SK-N-SH (cell line): Measurements from ENCODE around the gene TSSK6. TPM values are rescaled to one million over a fixed set of nuclear protein-coding genes. Genes with fewer than 3 reads are reported as not detected.

Experiments
- CTCF ChIA-PET: fragments of 300-600, 350-600 bp; formaldehyde crosslinking; extraction: SDS; loops from one replicate; lab custom pipeline; 2021; lab: Yijun Ruan, JAX
- POLR2A ChIA-PET: fragments of 350-600 bp; sonication (Branson Sonifier 250); formaldehyde crosslinking; extraction: SDS; loops from one replicate; lab custom pipeline; 2020; ENCODE audit warnings: antibody characterized with exemption, inconsistent platforms; lab: Yijun Ruan, JAX
- DNase-seq: peaks from one replicate; pipeline ENCODE4 v3.0.0; 2012
- H2AFZ ChIP-seq: fragments of 200-600 bp; sonication (generic); 2 replicates; pipeline ENCODE4 v1.8.1; 2016; ENCODE audit warnings: antibody characterized with exemption, mild to moderate bottlenecking, low read depth
- H3F3A ChIP-seq: fragments of 200-600 bp; sonication (generic); replicated peaks from 2 replicates; pipeline ENCODE3; 2016; ENCODE audit warnings: antibody characterized with exemption, mild to moderate bottlenecking; ENCODE audit not compliant: insufficient read depth
- H3K27ac ChIP-seq, 2 experiments: fragments of 200-500 bp in 1 of 2; fragments of 200-600 bp in 1 of 2; sonication (Bioruptor generic) in 1 of 2; sonication (generic), shearing (Covaris generic) in 1 of 2; 2 replicates each; pipeline versions ENCODE4 v1.5.1 to v1.6.1; 2014 to 2016; ENCODE audit warnings: low read depth in 2 of 2, inconsistent platforms in 1 of 2, low read length in 1 of 2, mild to moderate bottlenecking in 1 of 2, mixed read lengths in 1 of 2
- H3K27me3 ChIP-seq: fragments of 200-600 bp; sonication (generic), shearing (Covaris generic); 2 replicates; pipeline ENCODE4 v1.6.1; 2016; ENCODE audit warnings: mixed run types; ENCODE audit not compliant: insufficient read depth
- H3K36me3 ChIP-seq, 2 experiments: fragments of 200-500 bp in 1 of 2; fragments of 200-600 bp in 1 of 2; sonication (Bioruptor generic) in 1 of 2; sonication (generic) in 1 of 2; replicated peaks in 1 of 2; 2 replicates each; pipeline versions ENCODE3 to v1.5.1; 2014 to 2016; ENCODE audit warnings: low read length in 1 of 2, mild to moderate bottlenecking in 1 of 2; ENCODE audit not compliant: insufficient read depth in 2 of 2, control insufficient read depth in 1 of 2
- H3K4me1 ChIP-seq, 2 experiments: fragments of 200-500 bp in 1 of 2; fragments of 200-600 bp in 1 of 2; sonication (Bioruptor generic) in 1 of 2; sonication (generic), shearing (Covaris generic) in 1 of 2; 2 replicates each; pipeline versions ENCODE4 v1.5.1 to v1.6.1; 2014 to 2016; ENCODE audit warnings: low read depth in 1 of 2, low read length in 1 of 2, mixed run types in 1 of 2; ENCODE audit not compliant: insufficient read depth in 2 of 2, control insufficient read depth in 1 of 2
- H3K4me2 ChIP-seq: fragments of 200-600 bp; sonication (generic), shearing (Covaris generic); 2 replicates; pipeline ENCODE4 v1.6.1; 2017; ENCODE audit warnings: mixed run types
- H3K4me3 ChIP-seq, 2 experiments: fragments of 200-500 bp in 1 of 2; fragments of 200-600 bp in 1 of 2; sonication (Bioruptor generic) in 1 of 2; sonication (generic), shearing (Covaris generic) in 1 of 2; 2 replicates each; pipeline versions ENCODE4 v1.5.1 to v1.8.1; 2014 to 2016; ENCODE audit warnings: low read depth in 2 of 2, inconsistent platforms in 1 of 2, low read length in 1 of 2, mild to moderate bottlenecking in 1 of 2, mixed read lengths in 1 of 2, moderate library complexity in 1 of 2
- H3K79me2 ChIP-seq: fragments of 200-600 bp; sonication (generic); 2 replicates; pipeline ENCODE4 v1.8.1; 2017; ENCODE audit warnings: mild to moderate bottlenecking; ENCODE audit not compliant: insufficient read depth
- H3K9ac ChIP-seq: fragments of 200-600 bp; sonication (generic); 2 replicates; pipeline ENCODE4 v1.6.1; 2017; ENCODE audit warnings: mixed run types
- H3K9me2 ChIP-seq: fragments of 200-600 bp; sonication (generic); 2 replicates; pipeline ENCODE4 v1.6.1; 2017; ENCODE audit warnings: mixed run types
- H3K9me3 ChIP-seq: fragments of 200-600 bp; sonication (generic); 2 replicates; pipeline ENCODE4 v1.6.1; 2017; ENCODE audit warnings: mixed run types, mild to moderate bottlenecking, moderate library complexity
- H4K20me1 ChIP-seq: fragments of 200-600 bp; sonication (generic); 2 replicates; pipeline ENCODE4 v1.6.1; 2017; ENCODE audit warnings: mild to moderate bottlenecking, mixed run types; ENCODE audit not compliant: insufficient read depth
- CHD2 ChIP-seq: fragments of 150-350 bp; IDR thresholded peaks from 2 replicates; pipeline ENCODE4 v1.6.1; 2018; ENCODE audit warnings: low read length; ENCODE audit not compliant: partially characterized antibody
- CTCF ChIP-seq: fragments of 200-600 bp; sonication (generic); IDR thresholded peaks from 2 replicates; pipeline ENCODE4 v1.6.1; 2017; ENCODE audit warnings: antibody characterized with exemption, mild to moderate bottlenecking, moderate library complexity
- ELF1 ChIP-seq: IDR thresholded peaks from 2 replicates; pipeline ENCODE4 v1.4.0; 2012
- FOXM1 ChIP-seq: IDR thresholded peaks from 2 replicates; pipeline ENCODE4 v1.4.0; 2012; ENCODE audit warnings: low read depth, mild to moderate bottlenecking
- GATA2 ChIP-seq: sonication (generic); formaldehyde crosslinking; IDR thresholded peaks from 2 replicates; pipeline ENCODE4 v1.5.0; 2020; ENCODE audit warnings: mild to moderate bottlenecking, missing genetic modification reagents
- JUND ChIP-seq: IDR thresholded peaks from 2 replicates; pipeline ENCODE4 v1.4.0; 2012
- MEF2A ChIP-seq: IDR thresholded peaks from 2 replicates; pipeline ENCODE4 v1.4.0; 2012; ENCODE audit warnings: low read depth, borderline replicate concordance
- NFIC ChIP-seq: IDR thresholded peaks from 2 replicates; pipeline ENCODE4 v1.4.0; 2012; ENCODE audit warnings: borderline replicate concordance
- NRF1 ChIP-seq: IDR thresholded peaks from 2 replicates; pipeline ENCODE4 v1.6.1; 2012; ENCODE audit warnings: low read depth, mild to moderate bottlenecking, low read length
- RAD21 ChIP-seq: IDR thresholded peaks from 2 replicates; pipeline ENCODE4 v1.6.1; 2012; ENCODE audit warnings: mild to moderate bottlenecking, low read length
- RCOR1 ChIP-seq: fragments of 150-350 bp; IDR thresholded peaks from 2 replicates; pipeline ENCODE4 v1.6.1; 2017; ENCODE audit warnings: antibody characterized with exemption, low read length
- RXRA ChIP-seq: IDR thresholded peaks from 2 replicates; pipeline ENCODE4 v1.4.0; 2012; ENCODE audit warnings: low read depth, mild to moderate bottlenecking, borderline replicate concordance
- SIN3A ChIP-seq: IDR thresholded peaks from 2 replicates; pipeline ENCODE4 v1.6.1; 2012; ENCODE audit warnings: low read depth, mild to moderate bottlenecking, low read length, moderate library complexity, borderline replicate concordance
- TCF12 ChIP-seq: IDR thresholded peaks from 2 replicates; pipeline ENCODE4 v1.4.0; 2012
- TEAD4 ChIP-seq: IDR thresholded peaks from 2 replicates; pipeline ENCODE4 v1.4.0; 2012; ENCODE audit warnings: mild to moderate bottlenecking, borderline replicate concordance; ENCODE audit not compliant: insufficient read depth
- USF1 ChIP-seq: IDR thresholded peaks from 2 replicates; pipeline ENCODE4 v1.4.0; 2012; ENCODE audit warnings: low read depth, borderline replicate concordance
- WGBS: methylation state at CpG from one replicate; pipeline ENCODE4 v1.1.6; 2017; ENCODE audit warnings: low lambda C conversion rate; 5-methylcytosine and 5-hydroxymethylcytosine counted together
- polyA plus RNA-seq, 3 experiments: library from polyadenylated mRNA; depleted of rRNA; stranded (reverse); fragments of >200 nt; gene quantifications; 2 replicates each; pipeline ENCODE4 v1.2.3, GENCODE V29; 2012
- TF ChIP-seq, protein P1 (sequence below): fragments of 150-350 bp; IDR thresholded peaks from 2 replicates; pipeline ENCODE4 v1.6.1; 2017; ENCODE audit warnings: antibody characterized with exemption, low read length, low read depth, borderline replicate concordance
- TF ChIP-seq, protein P2 (sequence below): fragments of 150-350 bp; IDR thresholded peaks from 2 replicates; pipeline ENCODE4 v1.6.1; 2016; ENCODE audit warnings: mild to moderate bottlenecking, low read depth, low read length

The TSSK6 gene
- polyA plus RNA-seq, 1 of the 3 experiments (the other 2 are of a cell fraction) = 3.1 TPM

GRCh38 chr19:19550485-19550929 lies 35.2 kb upstream of the TSSK6 start:
- Histone ChIP-seq H3K27me3 (no peaks in the 10 kb centered on the region), H3K4me3 (no peak overlapping the region), H3K4me2 (no peak overlapping the region), H3K9ac (no peak overlapping the region), H3K27ac (no peak overlapping the region)
- TF ChIP-seq JUND (no peak), ELF1 (no peak), RCOR1 (no peak), RXRA (no peak), USF1 (no peak), NFIC (no peak), GATA2 (no peak), RAD21 (no peak), SIN3A (no peak), NRF1 (no peak), MEF2A (no peak), CTCF (no peak), FOXM1 (no peak), TEAD4 (no peak)
- TF ChIP-seq, protein P1, sequence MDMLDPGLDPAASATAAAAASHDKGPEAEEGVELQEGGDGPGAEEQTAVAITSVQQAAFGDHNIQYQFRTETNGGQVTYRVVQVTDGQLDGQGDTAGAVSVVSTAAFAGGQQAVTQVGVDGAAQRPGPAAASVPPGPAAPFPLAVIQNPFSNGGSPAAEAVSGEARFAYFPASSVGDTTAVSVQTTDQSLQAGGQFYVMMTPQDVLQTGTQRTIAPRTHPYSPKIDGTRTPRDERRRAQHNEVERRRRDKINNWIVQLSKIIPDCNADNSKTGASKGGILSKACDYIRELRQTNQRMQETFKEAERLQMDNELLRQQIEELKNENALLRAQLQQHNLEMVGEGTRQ = no peak
- TF ChIP-seq, all 33 proteins: peak for 0
- Histone ChIP-seq H3K79me2 (no peaks in the 10 kb centered on the region), H3K9me3 (no peaks in the 10 kb centered on the region), H3K36me3 (no peaks in the 10 kb centered on the region), H2AFZ (no peak overlapping the region), H3K4me1 (peaks cover 0 to 13% of the 10 kb centered on the region in 2 experiments; a peak in 1 of 4 replicates), H3F3A (no peaks in the 10 kb centered on the region), H4K20me1 (no peaks in the 10 kb centered on the region), H3K9me2 (no peaks in the 10 kb centered on the region)
- DNase-seq = no peak
- no CpG with 5 or more reads among the region's 8 CpGs for WGBS
- POLR2A ChIA-PET = no interaction called here
- CTCF ChIA-PET = interaction anchor here (2.3 to 15.7 kb wide), 4 partner anchors 10 to 94 kb away, joined by 5 to 258 read pairs (median 42); partner anchors contain the start of genes CILP2, GMIP and YJEFN3

DNA sequence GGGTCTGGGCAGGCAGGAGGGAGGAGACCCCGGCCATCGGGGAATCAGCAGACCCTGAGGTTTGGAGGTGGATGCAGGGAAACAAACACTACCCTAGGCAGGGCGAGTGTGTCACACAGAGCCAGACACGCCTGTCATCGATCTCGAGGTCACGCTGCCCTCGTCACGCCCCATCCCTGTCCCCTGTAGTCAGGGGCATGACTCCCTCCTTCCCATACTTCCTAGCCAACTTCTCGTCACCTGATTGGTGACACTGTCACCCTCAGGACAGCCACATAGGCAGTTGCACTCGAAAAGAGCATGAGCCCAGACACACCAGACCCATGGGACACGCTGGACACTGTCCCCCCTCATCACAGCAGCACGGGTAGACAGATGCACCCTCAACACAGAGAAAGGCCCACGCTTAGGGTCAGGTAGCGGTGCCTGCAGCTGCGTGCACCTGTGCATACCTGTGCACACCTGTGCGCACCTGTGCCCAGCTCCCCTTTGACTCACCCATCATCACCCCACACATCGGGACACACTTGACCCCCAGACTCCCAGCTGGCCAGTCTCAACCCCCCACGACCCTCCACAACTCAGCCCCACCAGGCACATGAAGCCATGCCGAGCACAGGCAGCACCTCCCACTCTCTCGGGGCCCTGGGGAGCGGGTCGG lies 34.6 kb upstream of the TSSK6 start:
- CTCF ChIA-PET = interaction anchor here (2.3 to 15.7 kb wide), 4 partner anchors 11 to 94 kb away, joined by 5 to 258 read pairs (median 42); partner anchors contain the start of genes CILP2, GMIP and YJEFN3
- TF ChIP-seq NFIC (no peak), MEF2A (no peak), CHD2 (no peak), FOXM1 (no peak), TCF12 (no peak), ELF1 (no peak)
- TF ChIP-seq, protein P2, sequence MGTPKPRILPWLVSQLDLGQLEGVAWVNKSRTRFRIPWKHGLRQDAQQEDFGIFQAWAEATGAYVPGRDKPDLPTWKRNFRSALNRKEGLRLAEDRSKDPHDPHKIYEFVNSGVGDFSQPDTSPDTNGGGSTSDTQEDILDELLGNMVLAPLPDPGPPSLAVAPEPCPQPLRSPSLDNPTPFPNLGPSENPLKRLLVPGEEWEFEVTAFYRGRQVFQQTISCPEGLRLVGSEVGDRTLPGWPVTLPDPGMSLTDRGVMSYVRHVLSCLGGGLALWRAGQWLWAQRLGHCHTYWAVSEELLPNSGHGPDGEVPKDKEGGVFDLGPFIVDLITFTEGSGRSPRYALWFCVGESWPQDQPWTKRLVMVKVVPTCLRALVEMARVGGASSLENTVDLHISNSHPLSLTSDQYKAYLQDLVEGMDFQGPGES = no peak
- no peak overlapping the region for H2AFZ ChIP-seq
- no peak overlapping the region for H3K4me2 ChIP-seq
- no peaks in the 10 kb centered on the region for H3K9me3 ChIP-seq
- no peaks in the 10 kb centered on the region for H4K20me1 ChIP-seq
- POLR2A ChIA-PET = no interaction called here
- H3K79me2 ChIP-seq = no peaks in the 10 kb centered on the region
- 64% methylated on average over 14 of the region's 23 CpGs for WGBS
- DNase-seq = no peak
- H3K4me3 ChIP-seq = no peak overlapping the region
- no peaks in the 10 kb centered on the region for H3F3A ChIP-seq
- H3K27ac ChIP-seq = no peak overlapping the region
- no peak overlapping the region for H3K9ac ChIP-seq
- no peaks in the 10 kb centered on the region for H3K9me2 ChIP-seq
- H3K27me3 ChIP-seq = no peaks in the 10 kb centered on the region
- H3K4me1 ChIP-seq = peaks cover 0 to 13% of the 10 kb centered on the region in 2 experiments; a peak in 1 of 4 replicates
- no peaks in the 10 kb centered on the region for H3K36me3 ChIP-seq
